HG03442 (cell line): ENCODE measurements around the gene PMEL.
A peak's percentile ranks its signal among the peaks of the same experiment; 100 is the strongest.
"Not testable (repeated sequence)": the region's sequence is repeated elsewhere in the genome, so short reads cannot be mapped to it uniquely, and the experiment has no call there.

Experiments
- ATAC-seq: cut with Tn5 transposase; IDR thresholded peaks from one replicate; pipeline ENCODE4 v1.9.1; 2021; ENCODE audit warnings: mild to moderate bottlenecking, moderate library complexity; ENCODE audit not compliant: unreplicated experiment

The PMEL gene

DNA sequence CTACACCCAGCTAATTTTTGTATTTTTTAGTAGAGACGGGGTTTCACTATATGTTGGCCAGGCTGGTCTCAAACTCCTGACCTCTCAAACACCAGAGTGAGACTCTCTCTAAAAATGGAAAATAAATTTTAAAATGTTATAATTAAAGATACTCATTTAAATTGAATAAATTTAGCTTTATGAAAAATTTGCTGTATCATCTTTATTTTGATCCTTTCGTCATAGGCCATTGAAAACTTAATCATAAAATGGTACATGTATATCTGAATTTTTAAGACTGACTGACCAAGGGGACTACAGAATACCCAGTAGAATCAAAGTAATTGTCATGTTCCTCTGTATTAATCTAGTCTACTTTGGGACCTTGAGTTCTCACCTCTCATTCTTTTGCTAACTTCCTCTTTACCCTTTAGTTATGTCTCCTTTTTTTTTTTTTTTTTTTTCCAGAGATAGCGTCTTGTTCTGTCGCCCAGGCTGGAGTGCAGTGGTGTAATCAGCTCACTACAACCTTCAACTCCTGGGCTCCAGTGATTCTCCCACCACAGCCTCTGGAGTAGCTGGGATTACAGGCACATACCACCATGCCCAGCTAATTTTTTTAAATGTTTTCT lies 17.5 kb upstream of the PMEL start:
- ATAC-seq, result no peak

DNA sequence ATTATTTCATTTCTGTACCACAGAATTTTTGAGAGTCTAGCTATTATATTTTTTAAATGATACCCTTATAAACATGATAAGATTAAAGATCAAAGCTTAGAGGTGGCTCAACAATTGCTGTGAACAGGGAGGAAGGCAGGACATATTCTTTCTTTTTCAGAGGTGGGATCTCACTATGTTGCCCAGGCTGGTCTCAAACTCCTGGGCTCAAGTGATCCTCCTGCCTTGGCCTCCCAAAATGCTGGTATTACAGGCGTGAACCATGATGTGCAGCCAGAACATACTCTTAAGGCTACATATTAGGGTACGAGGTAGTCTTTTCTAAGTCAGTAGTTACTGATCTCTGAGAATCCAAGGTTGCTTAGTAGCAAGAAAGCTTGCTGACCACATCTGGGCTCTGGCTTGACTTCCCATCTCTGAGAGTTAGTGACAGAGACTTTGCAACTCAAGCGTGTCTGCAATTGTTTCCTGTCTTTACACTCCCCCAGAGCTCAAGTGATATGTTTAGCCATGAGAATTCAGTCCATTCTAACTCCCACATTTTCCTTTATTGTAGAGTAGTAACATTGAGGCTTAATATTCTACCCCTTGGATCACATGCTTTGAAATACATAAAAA lies 16.6 kb upstream of the PMEL start:
- peak; percentile 91 for ATAC-seq

DNA sequence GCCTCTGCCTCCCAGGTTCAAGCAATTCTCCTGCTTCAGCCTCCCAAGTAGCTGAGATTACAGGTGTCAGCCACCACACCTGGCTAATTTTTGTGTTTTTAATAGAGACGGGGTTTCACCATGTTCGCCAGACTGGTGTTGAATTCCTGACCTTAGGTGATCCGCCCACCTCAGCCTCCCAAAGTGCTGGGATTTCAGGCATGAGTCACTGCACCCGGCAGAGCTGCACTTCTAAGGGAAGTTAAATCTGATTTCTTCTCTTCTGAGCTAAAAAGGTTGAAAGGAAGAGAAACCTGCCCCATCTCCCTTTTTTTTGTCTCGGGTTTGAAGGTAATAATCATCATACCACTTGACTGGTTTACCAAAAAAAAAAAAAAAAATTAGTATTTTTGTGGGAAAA lies 16.0 kb upstream of the PMEL start:
- not testable (repeated sequence) for ATAC-seq

DNA sequence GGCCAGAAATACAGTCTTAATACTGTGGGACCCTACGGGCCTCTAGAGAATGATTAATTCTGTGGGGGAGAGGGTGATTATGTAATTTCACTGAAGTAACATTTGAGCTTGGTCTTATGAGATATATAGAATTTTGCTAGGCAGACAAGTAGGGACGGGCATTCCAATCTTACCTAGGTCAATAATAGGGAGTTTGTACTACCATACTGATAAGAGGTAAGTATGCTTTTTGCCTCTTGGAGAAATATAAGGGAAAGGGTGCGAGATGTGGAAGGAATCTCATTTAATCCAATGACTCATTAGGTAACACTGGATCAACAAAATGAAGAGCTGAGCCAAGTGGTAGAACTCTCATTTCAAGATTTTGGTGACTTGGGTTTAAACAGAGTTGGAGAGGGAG lies 13.2 kb upstream of the PMEL start:
- no peak for ATAC-seq

DNA sequence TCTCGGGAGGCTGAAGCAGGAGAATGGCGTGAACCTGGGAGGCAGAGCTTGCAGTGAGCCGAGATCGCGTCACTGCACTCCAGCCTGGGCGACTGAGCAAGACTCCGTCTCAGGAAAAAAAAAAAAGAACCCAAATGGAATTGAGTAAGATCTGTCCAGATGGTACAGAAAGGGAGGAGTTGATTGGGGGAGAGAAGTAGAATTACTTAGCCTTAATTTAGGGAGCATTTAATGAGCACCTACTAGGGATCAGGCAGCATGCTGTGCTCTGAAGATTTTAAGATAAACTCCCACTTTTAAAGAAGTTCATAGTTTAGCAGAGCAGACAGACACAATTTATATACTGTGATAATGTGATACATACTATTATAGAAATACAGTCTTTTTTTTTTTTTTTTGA lies 12.6 kb upstream of the PMEL start:
- no peak for ATAC-seq

DNA sequence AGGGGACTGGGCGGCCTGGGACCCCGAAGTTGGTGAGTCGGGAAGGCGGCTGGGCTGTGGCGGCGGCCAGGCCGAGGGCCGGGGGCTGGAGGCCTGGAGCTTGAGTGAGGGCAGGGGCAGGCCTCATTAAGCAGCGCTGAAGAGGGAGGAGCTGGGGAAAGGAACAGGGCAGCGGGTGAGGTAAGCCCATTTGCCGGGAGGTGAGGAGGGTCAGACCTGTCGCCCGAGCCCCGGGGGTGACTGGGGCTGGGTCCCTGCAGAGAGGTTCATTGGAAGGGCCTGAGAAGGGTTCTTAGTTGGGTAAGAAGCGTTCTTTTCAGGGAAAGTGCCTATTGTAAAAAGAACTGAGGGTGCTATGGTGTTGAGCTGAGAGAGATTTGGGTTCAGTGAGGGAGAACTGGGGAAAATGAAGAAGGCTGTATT lies 8.5 kb upstream of the PMEL start:
- ATAC-seq, result peak; percentile 11

DNA sequence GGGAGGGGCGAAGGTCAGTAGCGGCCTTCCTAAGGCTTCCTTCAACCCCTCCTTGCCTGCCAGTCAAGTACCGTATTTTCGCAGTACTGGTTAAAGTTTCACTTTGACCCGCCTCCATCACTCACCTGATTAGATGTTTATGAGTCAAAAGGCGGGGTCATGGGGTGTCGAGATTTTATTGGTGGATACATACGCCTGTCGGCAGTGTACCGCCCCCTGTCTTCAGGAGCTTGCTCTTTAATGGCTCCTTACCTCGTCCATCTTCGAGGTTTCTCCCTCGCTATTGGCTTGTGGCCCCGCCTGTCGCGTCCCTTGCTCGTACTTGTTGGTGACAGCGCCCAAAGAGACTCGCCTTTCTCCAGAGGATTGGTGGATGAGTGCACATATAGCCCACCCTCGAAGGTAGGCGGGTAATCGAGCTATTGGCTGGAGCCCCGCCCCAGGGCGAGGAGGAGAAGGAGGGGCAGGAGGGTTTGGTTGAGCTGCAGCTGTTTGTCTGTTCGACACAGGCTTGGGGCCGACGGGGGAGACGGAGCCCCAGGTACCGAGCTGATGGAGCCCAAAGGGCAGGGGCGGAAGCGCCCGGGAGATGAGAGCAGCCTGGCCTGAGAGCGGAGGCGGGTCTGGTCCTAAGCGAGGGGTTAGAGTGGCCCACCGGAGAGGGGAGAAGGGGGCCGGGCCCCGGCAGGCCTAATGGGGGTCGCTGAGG lies 7.9 kb upstream of the PMEL start, which contains the start of gene RAB5B:
RAB5B (plus strand) TSS at position 480 of the 709 bp plus-strand sequence. CDS start 12,883 bp downstream, outside the sequence.
- ATAC-seq, result peak; percentile 93

DNA sequence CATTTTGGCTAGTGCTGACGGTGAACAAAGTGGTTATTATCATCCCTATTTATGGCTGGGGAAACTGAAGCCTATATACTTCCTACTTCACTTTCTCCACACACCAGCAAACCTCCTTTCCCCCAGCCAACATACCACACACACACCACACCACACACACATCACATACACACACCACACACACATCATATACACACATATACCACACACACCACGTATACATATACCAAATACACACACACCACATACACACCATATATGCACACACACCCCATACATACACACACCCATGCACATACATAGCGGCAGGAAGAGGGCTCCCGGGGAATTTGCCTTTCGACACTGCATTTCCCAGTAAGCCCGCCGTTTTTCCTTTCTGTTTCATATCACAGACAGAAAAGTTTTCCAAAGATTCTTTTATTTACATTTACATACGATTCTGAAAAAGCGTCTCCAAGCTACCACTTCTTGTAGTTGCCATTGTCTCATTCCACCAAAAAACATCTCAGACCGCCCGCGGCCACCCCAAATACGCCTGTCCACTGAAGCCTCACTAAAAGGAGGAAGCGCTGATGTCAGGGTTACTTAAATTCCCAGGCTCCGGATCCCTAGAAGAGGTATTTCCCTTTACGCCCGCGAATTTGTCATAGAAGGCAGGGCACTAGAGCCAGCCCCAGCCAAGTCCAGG lies 7.2 kb upstream of the PMEL start:
- ATAC-seq, result no peak

DNA sequence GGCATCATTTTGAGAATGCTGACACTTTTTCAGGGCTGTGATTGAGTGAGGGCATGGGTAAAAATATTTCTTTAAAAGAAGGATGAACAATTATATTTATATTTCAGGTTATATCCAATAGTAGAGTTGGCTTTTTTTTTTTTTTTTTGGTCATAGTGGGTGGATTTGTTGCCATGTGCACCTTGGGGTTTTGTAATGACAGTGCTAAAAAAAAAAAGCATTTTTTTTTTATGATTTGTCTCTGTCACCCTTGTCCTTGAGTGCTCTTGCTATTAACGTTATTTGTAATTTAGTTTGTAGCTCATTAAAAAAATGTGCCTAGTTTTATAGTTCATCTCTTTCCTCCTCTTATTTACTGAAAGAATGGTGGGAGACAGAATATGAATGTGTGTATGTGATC lies 6.6 kb upstream of the PMEL start:
- ATAC-seq, result no peak

DNA sequence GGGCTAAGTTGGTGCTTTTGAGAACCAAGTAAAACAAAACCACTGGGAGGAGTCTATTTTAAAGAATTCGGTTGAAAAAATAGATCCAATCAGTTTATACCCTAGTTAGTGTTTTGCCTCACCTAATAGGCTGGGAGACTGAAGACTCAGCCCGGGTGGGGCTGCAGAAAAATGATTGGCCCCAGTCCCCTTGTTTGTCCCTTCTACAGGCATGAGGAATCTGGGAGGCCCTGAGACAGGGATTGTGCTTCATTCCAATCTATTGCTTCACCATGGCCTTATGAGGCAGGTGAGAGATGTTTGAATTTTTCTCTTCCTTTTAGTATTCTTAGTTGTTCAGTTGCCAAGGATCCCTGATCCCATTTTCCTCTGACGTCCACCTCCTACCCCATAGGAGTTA lies 6.2 kb upstream of the PMEL start:
- no peak for ATAC-seq

DNA sequence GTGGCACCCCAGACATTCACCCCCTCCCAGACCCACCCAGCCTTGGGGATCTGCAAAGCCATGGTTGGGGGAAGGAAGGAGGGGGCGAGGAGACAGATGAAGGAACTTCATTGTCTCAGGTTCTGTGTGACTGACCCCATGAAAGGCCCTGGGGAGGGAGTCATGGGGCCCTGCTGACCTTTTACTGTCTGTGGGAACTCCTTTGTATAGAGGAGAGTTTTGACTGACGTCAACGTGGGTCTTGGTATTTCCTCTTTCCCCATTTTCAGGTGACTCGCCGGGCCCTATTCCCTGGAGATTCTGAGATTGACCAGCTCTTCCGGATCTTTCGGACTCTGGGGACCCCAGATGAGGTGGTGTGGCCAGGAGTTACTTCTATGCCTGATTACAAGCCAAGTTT lies 4.9 kb upstream of the PMEL start:
- ATAC-seq, result no peak

DNA sequence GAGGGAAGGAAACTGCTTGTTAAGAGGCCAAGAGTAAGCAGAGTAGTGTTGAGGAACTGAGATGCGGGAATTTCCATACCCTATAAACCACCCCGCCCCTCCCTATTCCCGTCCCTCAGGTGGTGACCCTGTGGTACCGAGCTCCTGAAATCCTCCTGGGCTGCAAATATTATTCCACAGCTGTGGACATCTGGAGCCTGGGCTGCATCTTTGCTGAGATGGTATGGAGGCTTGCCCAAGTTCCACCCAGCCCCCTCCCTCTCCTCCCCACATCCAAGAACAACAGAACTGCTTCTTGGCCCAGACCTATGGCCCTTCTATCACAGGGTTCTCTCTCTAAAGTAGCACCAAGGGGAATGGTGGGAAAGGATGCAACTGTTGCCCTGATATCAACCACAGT lies 3.5 kb upstream of the PMEL start:
- no peak for ATAC-seq

DNA sequence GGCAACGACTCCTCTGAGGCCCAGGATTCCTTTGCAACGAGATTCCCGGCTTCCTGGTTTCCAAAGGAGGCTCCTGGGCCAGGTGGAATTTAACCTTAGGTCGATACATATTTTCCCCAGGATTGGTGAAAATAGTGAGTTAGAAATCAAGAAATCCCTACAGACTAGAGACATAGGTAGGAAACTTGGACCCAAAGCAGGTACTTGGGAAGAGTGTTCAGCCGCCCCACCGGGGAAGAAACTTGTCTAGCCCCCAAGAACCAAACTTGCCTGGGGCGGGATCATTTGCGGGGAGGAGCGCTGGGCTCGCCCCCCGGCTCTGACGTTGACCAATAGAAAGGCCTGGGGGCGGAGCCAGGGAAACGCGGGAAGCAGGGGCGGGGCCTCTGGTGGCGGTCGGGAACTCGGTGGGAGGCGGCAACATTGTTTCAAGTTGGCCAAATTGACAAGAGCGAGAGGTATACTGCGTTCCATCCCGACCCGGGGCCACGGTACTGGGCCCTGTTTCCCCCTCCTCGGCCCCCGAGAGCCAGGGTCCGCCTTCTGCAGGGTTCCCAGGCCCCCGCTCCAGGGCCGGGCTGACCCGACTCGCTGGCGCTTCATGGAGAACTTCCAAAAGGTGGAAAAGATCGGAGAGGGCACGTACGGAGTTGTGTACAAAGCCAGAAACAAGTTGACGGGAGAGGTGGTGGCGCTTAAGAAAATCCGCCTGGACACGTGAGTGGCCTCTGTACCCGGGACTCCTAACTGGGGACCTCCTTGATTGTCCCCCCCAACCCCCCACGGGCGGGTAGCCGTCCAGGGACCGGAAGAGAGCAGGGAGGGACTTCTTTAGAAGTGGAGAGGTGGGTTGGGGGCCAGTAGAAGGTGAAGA lies 803 bp upstream of the PMEL start, which contains the start of gene CDK2:
CDK2 (plus strand) TSS at position 423 of the 874 bp plus-strand sequence; CDS start at position 602, 179 bp downstream.
- ATAC-seq, result peak; percentile 93

DNA sequence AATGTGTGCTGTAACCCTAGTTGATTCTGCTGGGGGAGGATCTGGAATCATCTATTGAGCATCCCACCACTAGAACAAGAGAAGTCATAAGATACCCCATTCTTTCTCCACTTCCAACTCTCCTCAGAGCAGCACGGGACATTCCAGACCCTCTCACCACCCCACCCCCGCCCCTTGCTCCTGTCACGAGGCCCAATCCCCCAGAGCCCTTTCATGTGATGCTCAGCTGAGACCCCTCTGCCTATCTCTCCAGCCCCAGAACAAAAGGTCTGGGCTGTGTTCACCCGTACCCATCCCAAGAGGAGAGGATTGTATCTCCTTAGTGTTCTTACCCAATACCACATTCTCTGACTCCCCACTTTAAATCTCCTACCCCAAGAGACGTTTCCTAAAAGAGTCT lies 602 bp downstream of the PMEL start:
- no peak for ATAC-seq

DNA sequence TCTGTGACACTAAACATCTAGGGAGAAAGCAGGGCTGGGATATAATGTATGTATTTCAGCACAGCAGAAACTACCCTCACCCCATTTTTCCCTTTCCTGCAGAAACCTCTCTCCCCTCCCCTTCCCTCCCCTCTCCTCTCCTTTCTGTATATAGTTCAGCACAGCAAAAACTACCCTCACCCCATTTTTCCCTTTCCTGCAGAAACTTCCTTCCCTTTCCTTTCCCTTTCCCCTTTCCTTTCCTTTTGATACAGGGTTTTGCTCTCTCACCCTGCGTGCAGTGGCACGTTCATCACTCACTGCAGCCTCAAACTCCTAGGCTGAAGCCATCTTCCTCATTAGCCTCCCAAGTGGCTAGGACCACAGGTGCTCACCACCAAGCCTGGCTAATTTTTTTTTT lies 2.1 kb downstream of the PMEL start:
- ATAC-seq, result no peak

DNA sequence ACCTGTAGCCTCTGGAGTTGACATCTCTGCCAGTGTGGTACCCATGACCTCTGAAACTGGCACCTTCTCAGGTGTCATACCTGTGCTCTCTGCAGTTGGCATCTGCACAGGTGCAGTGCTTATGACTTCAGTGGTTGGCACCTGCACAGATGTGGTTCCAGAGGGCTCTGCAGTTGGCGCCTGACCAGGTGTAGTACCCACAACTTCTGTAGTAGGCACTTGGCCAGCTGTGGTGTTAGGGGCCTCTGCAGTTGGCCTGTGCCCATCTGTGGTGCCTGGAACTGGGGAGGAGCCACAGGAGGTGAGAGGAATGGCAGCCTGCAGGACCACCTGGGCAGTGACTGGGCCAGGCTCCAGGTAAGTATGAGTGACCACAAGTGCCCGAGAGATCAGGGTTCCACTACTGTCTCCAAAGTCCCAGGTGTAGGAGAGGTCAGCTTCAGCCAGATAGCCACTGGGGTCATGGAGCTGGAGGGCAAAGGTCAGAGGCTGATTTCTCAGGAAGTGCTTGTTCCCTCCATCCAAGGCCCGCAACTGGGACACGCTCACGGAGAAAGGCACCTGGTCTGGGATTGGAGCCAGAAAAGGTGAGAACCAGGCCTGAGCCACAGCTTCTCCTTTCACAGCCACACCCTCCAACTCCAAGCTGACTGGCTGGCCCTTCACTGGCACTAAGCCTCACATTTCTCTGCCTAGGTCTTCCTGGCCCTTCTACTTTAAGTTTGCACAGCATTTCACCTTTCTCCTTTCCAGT lies 8.6 kb downstream of the PMEL start:
- ATAC-seq, result no peak

DNA sequence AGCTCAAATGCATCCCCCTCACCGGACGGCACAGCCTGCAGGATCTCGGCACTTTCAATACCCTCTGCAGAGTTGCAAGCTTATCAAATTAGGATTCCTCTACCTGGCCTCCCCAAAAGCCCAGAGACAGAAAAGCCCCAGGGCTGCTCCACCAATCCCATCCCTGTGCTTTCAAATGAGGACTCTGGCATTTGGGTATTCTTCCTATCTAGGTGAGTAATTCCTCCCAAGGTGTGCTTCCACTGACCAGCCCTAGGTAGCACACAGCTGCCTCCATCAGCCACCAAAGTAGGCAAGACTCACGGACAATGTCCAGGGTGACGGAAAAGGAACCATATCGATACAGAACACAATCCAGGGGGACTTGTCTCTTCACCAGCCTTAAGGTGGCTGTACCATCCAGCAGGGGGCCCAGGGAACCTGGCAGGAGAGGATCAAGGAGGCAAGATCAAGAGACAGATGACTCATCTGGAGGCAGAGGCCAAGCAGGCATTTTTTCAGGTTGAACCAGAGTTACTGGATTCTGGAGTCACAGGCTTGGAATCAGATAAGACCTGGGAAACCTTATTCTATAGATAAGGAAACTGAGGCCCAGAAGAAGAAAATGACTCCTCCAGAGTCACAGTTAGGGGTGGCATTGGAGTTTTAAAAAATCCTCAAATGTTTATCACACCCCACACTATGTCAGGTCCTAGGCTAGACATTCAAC lies 9.9 kb downstream of the PMEL start:
- ATAC-seq, result no peak

DNA sequence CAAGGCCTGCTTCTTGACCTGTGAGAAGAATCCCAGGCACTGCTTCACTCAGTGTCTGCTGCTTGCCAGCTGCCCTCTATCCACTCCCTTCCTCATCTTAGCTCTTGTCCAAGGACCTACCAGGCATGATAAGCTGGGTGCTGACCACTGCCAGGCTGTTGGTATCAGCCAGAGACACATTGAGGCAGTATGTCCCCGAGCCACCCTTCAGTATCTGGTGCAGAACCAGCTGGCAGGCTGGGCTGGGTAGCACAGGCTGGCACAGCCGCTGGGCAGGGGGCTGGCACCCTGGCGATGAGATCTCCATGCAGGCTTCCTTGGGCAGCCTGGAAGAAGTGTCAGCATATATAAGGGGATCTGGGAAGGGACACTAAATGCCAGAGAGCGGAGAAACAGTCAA lies 10.5 kb downstream of the PMEL start:
- no peak for ATAC-seq

DNA sequence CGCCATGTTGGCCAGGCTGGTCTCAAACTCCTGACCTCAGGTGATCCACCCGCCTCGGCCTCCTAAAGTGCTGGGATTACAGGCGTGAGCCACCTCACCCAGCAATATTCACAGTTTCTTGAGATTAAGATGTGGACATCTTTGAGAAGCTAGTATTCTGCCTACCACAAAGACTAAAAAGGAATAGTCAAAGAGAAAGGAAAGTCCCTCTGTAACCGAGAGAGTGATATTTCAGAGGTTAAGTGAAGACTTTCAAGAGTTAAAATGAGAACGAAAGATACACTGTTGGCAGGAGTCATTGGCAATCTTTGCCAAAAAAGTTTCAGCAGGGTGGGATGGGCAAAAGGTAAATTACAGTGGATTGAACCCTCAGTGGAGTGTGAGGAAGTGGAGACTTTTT lies 19.3 kb downstream of the PMEL start:
- no peak for ATAC-seq
